ENCODE results near the gene ETF1. TPM values are rescaled to one million over a fixed set of nuclear protein-coding genes. Genes with fewer than 3 reads are reported as not detected.

Gene ETF1
- polyA plus RNA-seq, 3 donors from 2014 or later, result 30.0 to 38.2 (median 33.5) TPM

DNA sequence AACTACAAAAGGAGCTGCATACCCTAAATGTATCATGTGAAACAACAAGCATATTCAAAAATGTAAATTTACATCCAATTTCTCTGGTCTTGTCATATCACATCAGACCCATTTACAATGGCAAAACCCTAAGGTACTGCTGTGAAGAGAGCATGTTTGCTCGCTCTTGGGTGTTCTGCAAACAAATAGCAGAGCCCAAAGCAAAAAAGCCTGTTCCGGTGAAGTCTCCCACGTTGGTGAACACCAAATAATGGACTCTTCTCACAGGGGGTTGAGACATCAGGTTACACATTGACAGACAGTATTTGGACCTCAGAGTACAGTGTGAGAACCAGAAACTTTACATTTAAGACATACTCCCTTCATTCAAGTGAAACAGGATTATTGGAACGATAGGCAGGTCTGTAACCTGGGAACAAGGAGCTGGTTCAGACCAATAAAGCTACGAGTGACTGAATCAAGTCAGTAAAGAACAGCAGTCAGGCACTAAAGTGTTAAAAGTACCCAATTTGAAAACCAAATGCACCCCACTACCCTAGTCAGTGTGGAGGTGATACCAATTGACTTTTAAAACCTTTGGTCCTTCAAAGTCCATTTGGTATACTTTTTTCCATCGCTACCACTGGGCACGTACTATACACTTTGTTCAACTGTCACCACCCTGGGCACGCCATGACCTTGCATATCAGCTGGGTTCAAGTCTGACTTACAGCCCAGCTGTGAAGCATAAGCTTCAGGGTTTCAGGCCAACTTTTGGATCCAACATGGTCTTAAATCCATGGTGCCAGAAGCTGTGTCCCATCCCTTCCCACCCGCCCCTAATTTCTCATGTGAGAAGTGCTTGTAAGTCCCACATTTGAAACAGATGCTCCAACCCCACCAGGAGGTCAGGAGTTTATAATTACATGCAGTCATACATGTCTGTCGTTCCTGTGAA, 36.4 kb downstream of the ETF1 start:
- Mint-ChIP-seq H3K4me1 (peaks cover 0 to 3% of the 10 kb centered on the region in 2 donors), H3K36me3 (peaks cover 14 to 32% (median 20%) of the 10 kb centered on the region in 3 donors), H3K4me3 (no peak overlapping the region), H3K9me3 (no peaks in the 10 kb centered on the region), H3K27ac (no peak overlapping the region), H3K27me3 (ENCODE audit: low read depth in 3 of 3) (peaks cover 3 to 9% (median 5%) of the 10 kb centered on the region in 3 donors)
- DNase-seq, result no peak

DNA sequence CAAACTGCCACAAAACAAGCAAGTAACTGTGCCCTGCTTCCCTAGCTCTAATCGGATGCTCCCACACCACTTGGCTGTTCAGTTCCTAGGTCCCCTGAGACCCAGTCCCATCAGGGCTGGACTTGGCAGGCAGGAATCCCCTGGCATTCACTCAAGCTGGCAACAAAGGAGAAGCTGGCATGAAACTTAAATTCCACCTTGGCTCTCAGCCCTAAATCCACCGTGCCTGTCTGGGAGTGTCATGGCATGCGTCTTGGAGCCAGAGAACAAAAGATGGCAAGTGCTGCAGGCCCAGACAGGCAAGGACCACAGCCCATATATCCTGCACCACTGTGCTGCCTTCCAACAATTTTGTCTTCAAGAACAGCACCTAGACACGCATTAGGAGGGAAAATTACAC, 38.2 kb downstream of the ETF1 start:
- Mint-ChIP-seq H3K4me3 (no peak overlapping the region), H3K36me3 (peaks cover 7 to 20% (median 9%) of the 10 kb centered on the region in 3 donors), H3K9me3 (no peaks in the 10 kb centered on the region), H3K27me3 (ENCODE audit: low read depth in 3 of 3) (peaks cover 2 to 5% (median 3%) of the 10 kb centered on the region in 3 donors), H3K4me1 (peaks cover 0 to 3% of the 10 kb centered on the region in 2 donors), H3K27ac (peak overlapping the region in 4 of 6 donors; percentile 14 to 61 (median 38))
- DNase-seq, result no peak

DNA sequence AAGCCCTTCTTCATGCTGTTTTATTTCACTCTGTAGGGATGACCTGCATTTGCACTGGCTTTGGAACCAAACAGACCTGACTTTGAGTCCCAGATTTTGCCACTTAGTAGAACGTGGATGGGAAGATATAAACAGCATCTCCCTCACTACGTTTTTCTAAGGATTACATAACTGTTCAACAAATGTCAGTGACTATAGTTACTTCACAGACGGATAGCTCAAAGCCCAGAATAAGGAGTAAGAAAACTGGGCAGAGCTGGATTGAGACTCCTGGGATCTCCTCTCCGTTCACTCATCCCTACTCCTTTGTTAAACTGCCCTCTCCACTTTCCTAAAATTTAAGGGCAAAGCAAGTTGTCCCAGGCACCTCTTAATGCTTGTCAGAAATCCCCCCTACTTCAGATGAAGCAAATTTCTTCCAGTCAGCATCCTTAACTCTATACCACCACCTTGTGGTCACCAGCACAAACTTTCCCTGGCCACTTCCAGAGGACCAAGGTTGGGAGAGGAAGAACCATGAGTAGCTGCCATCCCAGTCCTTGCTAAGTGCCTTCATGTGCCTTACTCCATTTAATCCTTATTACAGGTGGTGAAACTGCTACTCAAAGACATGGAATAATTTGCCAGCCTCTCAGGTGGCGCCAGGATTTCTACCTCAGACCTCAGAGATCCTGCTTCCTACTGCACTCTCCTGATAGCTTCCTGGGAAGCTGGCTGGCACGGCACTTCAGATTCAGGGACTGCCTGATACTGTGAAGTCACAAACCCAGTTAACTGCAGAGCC, 39.4 kb downstream of the ETF1 start:
- peak; percentile 53 to 58 (median 55) for DNase-seq
- Mint-ChIP-seq H3K27me3 (ENCODE audit: low read depth in 3 of 3) (peaks cover 2 to 4% (median 3%) of the 10 kb centered on the region in 3 donors), H3K36me3 (peaks cover 0 to 13% (median 5%) of the 10 kb centered on the region in 3 donors), H3K4me1 (peaks cover 0 to 3% of the 10 kb centered on the region in 2 donors), H3K27ac (peak overlapping the region in 4 of 6 donors; percentile 13 to 70 (median 42)), H3K4me3 (no peak overlapping the region), H3K9me3 (no peaks in the 10 kb centered on the region)

DNA sequence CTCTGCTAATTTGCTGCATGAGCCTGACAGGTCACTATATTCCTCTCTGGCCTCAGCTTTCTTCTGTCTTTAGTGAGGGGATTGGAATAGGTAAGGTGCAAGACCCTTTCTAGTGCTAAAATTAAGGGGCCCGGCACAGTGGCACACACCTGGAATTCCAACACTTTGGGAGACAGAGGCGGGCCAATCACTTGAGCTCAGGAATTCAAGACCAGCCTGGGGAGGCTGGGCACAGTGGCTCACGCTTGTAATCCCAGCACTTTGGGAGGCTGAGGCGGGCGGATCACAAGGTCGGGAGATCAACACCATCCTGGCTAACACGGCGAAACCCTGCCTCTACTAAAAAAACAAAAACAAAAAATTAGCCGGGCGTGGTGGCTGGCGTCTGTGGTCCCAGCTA, 40.5 kb downstream of the ETF1 start:
- Mint-ChIP-seq H3K27me3 (ENCODE audit: low read depth in 3 of 3) (peaks cover 2 to 4% (median 3%) of the 10 kb centered on the region in 3 donors), H3K9me3 (no peaks in the 10 kb centered on the region), H3K4me1 (peaks cover 0 to 3% of the 10 kb centered on the region in 2 donors), H3K4me3 (no peak overlapping the region), H3K27ac (peak overlapping the region in 1 of 6 donors; percentile 24), H3K36me3 (peaks cover 0 to 4% (median 0%) of the 10 kb centered on the region in 3 donors)
- no peak for DNase-seq

DNA sequence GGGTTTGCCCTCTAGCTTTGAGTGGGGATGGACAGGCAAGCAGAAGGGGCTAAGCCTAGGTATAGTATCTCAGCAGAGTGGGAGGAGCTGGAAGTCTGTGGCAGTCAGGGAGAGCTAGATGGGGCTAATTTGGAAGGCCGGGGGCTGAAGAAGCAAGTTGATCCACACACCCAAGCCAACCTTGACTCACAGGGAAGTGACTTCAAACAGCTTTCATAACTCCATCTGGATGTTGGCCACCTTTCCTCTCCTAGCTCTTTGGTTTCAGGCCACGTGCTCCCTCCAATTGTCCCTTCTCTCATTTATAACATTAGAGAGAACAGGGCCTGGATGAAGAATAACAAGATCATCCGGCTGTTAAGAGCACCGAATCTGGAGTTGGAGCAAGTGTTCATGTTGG, 40.9 kb downstream of the ETF1 start:
- peaks cover 2 to 4% (median 3%) of the 10 kb centered on the region in 3 donors for H3K27me3 Mint-ChIP-seq (ENCODE audit: low read depth in 3 of 3)
- no peak for DNase-seq
- no peak overlapping the region for H3K4me3 Mint-ChIP-seq
- no peaks in the 10 kb centered on the region for H3K9me3 Mint-ChIP-seq
- no peaks in the 10 kb centered on the region for H3K36me3 Mint-ChIP-seq
- peaks cover 0 to 3% of the 10 kb centered on the region in 2 donors for H3K4me1 Mint-ChIP-seq
- peak overlapping the region in 1 of 6 donors; percentile 24 for H3K27ac Mint-ChIP-seq

DNA sequence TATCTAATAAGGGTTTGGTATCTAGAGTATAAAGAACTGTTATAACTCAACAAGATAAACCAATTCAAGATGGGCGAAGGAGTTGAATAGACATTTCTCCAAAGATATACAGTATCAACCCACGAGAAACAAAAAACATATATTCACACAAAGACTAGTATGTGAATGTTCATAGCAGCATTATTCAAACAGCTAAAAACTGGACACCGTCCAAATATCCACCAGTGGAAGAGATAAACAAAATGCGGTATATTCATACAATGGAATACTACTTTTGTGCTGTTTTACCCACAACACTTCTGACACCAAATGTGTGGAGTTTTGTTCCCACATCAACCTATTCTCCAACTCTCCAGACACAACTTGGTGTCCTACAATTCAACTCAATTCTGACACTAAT, 44.7 kb downstream of the ETF1 start:
- H3K27ac Mint-ChIP-seq, result peak overlapping the region in 1 of 6 donors; percentile 21
- peaks cover 0 to 8% (median 7%) of the 10 kb centered on the region in 3 donors for H3K27me3 Mint-ChIP-seq (ENCODE audit: low read depth in 3 of 3)
- peaks cover 0 to under 1% of the 10 kb centered on the region in 2 donors for H3K4me1 Mint-ChIP-seq
- DNase-seq, result no peak
- no peak overlapping the region for H3K4me3 Mint-ChIP-seq
- no peaks in the 10 kb centered on the region for H3K9me3 Mint-ChIP-seq
- H3K36me3 Mint-ChIP-seq, result no peaks in the 10 kb centered on the region

DNA sequence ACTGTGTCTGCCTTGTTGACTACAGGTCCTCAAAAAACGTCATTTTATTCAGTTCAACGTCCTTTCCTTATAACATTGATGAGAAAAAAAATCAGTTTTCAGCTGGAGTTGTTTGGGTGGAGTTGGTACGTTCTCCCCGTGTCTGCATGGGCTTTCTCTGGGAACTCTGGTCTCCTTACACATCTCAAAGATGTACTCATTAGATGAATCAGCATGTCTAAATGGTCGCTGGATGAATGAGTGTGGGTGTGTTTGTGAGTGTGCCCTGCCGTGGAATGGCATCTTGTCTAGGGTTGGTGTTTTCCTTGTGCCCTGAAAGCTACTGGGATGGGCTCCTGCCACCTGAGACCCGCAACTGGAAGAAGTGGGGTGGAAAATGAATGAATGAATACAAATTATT, 47.7 kb downstream of the ETF1 start:
- H3K36me3 Mint-ChIP-seq, result no peaks in the 10 kb centered on the region
- H3K4me1 Mint-ChIP-seq, result peaks cover 8 to 13% of the 10 kb centered on the region in 2 donors
- H3K4me3 Mint-ChIP-seq, result no peak overlapping the region
- H3K27me3 Mint-ChIP-seq (ENCODE audit: low read depth in 3 of 3), result peaks cover 0 to 15% (median 10%) of the 10 kb centered on the region in 3 donors
- H3K9me3 Mint-ChIP-seq, result no peaks in the 10 kb centered on the region
- no peak for DNase-seq
- peak overlapping the region in 1 of 6 donors; percentile 53 for H3K27ac Mint-ChIP-seq

DNA sequence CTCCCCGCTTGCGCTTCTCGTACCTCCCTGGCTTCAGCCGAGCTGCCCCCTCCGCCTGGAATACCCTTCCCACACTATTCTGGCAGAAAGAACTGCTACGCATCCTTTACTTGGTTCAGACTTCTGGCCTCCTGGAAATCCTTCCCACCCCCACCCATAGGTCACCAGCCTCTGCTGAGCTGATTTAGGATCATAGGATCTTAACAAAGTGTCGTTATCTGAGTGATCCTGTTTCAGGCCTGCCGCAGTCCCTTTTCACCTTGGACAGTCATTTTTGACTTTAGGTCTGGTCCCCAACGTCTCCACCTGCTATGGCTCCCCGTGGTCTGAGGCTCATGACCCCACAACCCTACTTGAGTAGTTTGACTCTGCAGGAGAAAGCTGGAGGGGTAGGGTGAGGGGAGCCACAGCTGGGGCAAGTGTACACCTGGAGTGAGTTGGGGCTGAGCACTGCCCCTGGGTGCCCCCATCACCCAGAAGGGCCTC, 50.4 kb downstream of the ETF1 start:
- peak overlapping the region; percentile 89 to 96 (median 91) for H3K4me3 Mint-ChIP-seq
- H3K27ac Mint-ChIP-seq, result peak overlapping the region in 5 of 6 donors; percentile 16 to 86 (median 71)
- DNase-seq, result no peak
- H3K9me3 Mint-ChIP-seq, result no peaks in the 10 kb centered on the region
- H3K27me3 Mint-ChIP-seq (ENCODE audit: low read depth in 3 of 3), result peaks cover 2 to 13% (median 12%) of the 10 kb centered on the region in 3 donors
- H3K36me3 Mint-ChIP-seq, result no peaks in the 10 kb centered on the region
- peaks cover 8 to 13% of the 10 kb centered on the region in 2 donors for H3K4me1 Mint-ChIP-seq

DNA sequence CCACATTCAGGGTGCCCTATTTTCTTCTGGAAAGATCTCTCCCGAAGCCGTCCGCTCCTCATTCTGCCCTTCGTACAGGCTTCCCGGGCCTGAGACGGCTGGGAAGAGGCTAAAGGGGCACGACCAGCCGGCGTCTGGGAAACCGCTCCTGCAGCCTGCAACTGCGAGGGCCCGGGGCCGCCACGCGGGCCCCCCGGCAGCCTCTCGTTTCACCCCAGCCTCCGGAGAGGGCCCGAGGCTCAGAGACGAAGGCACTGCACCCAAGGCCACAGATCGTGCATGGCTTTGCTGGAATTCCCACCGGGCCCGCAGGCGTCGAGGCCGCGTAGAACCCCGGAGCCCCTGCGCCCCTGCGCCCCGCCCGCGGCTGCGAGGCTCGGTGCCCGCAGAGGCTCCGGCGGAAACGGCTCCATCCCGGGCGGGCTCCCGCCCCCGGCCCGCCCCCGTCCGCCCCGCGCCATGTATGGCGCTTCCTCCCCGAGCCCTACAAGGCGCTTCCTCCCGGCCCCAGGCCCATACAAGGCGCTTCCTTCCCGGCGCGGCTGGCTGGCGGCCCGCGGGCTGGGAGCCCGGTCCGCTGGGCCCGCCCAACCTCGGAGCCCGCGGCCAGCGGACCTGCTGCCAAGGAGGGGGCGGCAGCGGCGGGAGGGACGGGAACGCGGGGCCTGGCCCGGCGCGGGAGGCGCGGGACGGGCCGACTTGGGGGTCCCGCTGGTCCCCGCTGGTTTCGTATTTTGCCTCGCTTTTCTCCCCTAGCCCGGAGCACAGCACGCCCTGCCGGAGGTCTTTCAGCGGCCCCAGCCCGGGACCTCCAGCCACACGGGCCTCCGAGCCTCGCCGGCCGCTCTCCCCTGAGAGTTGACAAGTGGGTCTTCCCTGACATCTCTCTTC, 51.1 kb downstream of the ETF1 start:
- Mint-ChIP-seq H3K4me1 (peaks cover 8 to 13% of the 10 kb centered on the region in 2 donors), H3K4me3 (peak overlapping the region; percentile 89 to 96 (median 91)), H3K36me3 (no peaks in the 10 kb centered on the region), H3K27ac (peak overlapping the region in 3 of 6 donors; percentile 71 to 86 (median 79)), H3K27me3 (ENCODE audit: low read depth in 3 of 3) (peaks cover 2 to 12% (median 12%) of the 10 kb centered on the region in 3 donors), H3K9me3 (no peaks in the 10 kb centered on the region)
- DNase-seq, result peak; percentile 82 to 85 (median 84)

DNA sequence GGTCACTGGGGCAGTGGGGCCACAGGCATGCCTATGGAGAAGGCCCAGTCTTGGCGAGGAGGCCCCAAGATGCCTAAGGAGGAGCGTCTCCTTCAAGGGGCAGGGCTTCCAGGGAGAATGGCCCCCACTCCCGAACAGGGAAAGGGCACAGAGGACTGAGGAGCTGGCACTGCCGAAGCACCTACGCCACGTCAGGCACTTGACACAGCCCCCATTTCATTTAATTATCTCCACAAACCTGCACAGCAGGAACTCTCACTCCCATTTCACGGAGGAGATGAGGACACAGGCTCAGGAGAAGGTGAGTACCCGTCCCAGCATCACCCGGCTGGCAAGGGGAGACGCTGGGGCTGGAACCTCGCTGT, 51.8 kb downstream of the ETF1 start:
- Mint-ChIP-seq H3K27ac (no peak overlapping the region), H3K36me3 (no peaks in the 10 kb centered on the region), H3K27me3 (ENCODE audit: low read depth in 3 of 3) (peaks cover 2 to 12% (median 12%) of the 10 kb centered on the region in 3 donors)

DNA sequence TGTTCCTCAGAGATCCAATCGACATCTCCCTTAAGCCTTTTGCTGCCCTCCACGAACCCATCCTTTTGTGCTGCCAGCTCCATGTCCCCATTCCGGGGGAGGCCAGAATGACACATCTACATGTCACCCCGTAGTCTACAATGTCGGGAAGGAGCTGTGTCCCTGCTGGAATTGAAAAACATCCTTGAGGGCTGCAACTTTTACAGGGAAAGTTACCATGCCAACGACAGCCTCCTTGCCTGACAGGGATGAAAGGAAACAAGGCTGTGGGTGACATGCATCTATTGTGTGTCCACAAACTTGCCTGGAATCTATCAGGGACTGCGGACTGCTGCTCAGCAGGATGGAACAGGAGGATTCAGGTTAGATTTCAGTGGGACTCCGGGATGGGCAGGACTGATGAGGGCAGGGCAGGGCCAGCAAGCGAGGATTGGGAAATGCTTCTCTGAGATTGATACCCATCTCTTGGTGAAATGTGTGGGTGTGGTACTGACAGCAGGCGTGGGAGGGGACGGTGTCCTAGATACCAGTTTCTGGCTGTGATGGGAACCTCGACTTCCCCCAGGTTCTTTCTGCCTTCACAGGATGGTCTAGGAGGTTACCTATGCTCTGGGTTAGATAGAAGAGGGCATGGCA, 52.3 kb downstream of the ETF1 start:
- Mint-ChIP-seq H3K9me3 (no peaks in the 10 kb centered on the region), H3K36me3 (no peaks in the 10 kb centered on the region), H3K27ac (no peak overlapping the region), H3K4me1 (peaks cover 8 to 13% of the 10 kb centered on the region in 2 donors), H3K27me3 (ENCODE audit: low read depth in 3 of 3) (peaks cover 2 to 12% (median 12%) of the 10 kb centered on the region in 3 donors), H3K4me3 (peak overlapping the region; percentile 10 to 72 (median 63))
- DNase-seq, result no peak

More for the DNA sequence above, 51.8 kb downstream of the ETF1 start:
- Mint-ChIP-seq H3K9me3 (no peaks in the 10 kb centered on the region), H3K4me1 (peaks cover 8 to 13% of the 10 kb centered on the region in 2 donors), H3K4me3 (peak overlapping the region; percentile 29 to 72 (median 63))
- no peak for DNase-seq

DNA sequence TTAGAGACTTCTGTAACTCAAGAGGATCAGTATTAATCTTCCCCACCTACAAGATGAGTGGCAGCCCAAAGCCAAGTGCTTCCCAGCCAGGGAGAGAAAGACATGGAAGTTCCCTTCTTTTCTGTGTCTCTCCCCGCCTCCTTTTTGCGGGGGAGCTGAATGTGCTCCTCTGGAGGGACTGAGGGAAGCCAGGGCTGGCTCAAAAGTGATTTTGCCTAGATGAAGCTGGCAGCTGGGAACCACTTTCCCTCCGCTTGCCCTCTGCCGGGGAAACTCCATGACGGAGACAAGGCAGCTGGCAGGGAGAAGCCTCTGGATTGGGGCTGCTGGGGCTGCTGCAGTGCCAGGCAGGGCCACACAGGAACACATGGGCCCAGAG, 53.4 kb downstream of the ETF1 start:
- DNase-seq, result no peak
- Mint-ChIP-seq H3K27me3 (ENCODE audit: low read depth in 3 of 3) (peaks cover 2 to 8% (median 7%) of the 10 kb centered on the region in 3 donors), H3K4me3 (no peak overlapping the region), H3K27ac (no peak overlapping the region), H3K9me3 (no peaks in the 10 kb centered on the region), H3K36me3 (peaks cover 0 to 3% (median 0%) of the 10 kb centered on the region in 3 donors), H3K4me1 (peaks cover 8 to 13% of the 10 kb centered on the region in 2 donors)

Measured in immature natural killer cell (primary cell).